Measurements from ENCODE around the gene HTR2B.

DNA sequence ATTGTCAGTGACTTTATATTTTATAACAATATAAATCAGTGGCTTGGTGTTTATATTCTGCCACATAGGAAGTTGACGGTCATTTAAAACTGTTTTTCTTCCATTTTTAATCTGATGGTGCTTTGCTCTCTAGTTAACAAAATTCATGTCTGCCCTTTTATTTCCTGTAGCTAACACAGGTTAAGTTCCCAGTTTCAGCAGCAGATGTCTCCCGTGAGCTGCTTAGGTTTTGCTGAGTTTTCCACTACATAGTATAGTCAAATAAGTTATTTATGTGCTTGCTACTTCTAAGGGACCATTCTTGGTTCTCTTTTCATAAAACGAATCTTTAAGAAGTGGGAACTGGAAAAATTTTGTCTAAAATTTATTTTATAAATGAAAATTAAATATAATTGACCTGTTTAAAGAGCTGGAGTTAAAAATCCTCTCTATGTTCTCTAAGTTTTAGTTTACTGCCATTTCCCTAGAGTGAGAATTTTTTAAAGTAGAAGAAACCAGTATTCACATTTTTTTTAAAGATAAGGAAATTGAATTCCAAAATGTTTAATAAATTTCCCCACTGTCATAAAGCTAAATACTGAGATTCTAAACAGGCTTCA is 20.6 kb downstream of the HTR2B start:
- TF ChIP-seq, protein P1, sequence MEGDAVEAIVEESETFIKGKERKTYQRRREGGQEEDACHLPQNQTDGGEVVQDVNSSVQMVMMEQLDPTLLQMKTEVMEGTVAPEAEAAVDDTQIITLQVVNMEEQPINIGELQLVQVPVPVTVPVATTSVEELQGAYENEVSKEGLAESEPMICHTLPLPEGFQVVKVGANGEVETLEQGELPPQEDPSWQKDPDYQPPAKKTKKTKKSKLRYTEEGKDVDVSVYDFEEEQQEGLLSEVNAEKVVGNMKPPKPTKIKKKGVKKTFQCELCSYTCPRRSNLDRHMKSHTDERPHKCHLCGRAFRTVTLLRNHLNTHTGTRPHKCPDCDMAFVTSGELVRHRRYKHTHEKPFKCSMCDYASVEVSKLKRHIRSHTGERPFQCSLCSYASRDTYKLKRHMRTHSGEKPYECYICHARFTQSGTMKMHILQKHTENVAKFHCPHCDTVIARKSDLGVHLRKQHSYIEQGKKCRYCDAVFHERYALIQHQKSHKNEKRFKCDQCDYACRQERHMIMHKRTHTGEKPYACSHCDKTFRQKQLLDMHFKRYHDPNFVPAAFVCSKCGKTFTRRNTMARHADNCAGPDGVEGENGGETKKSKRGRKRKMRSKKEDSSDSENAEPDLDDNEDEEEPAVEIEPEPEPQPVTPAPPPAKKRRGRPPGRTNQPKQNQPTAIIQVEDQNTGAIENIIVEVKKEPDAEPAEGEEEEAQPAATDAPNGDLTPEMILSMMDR (IDR thresholded peaks at IDR 0.05) = peak in 2 of 3 donors; percentile 70 to 79
- no peak for TF ChIP-seq POLR2A (IDR thresholded peaks at IDR 0.05)
